HG02852 (cell line): ENCODE measurements around the gene ZNF500.

Experiments
- ATAC-seq: cut with Tn5 transposase; IDR thresholded peaks from one replicate; pipeline ENCODE4 v1.9.1; 2021; ENCODE audit warnings: mild to moderate bottlenecking, moderate library complexity; ENCODE audit not compliant: unreplicated experiment

The ZNF500 gene

DNA sequence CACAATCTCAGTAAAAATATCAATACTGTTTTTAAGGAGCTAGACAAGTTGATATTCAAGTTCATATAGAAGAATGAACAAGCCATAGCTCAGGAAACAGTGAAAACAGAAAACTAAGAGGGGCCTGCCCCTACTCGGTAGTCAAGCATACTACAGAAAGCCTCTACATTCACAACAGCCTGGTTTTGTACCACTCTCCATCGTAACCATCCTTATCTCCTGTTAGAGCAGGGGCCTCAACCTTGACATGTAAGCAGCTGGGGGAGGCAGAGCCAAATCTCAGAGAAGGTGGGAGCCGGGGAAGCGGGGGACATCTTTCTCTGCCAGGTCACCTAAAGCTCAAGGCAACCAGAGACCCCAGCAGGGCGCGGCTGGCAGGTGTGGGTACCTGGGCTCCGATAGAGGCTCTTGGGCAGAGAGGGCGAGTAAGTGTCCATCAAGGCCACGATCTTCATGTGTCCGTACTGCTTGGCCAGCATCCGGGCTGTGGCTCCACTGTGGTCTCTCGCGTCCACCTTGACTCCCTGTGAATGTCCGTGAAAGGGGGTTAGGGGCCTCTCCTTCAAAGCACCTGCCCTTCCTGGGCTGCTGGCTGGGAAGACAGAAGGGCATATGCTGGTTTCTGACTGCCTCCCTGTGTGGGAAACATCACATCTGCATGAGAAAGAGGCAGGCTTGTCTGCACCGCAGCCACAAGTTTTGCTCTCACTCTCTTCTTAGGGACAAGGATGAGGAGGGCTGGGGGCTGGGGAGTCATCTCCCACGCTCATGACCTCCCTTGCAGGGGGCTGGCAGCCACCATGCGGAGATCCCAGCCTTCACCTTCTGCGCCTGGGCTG is 53.1 kb downstream of the ZNF500 start:
- ATAC-seq, result no peak

DNA sequence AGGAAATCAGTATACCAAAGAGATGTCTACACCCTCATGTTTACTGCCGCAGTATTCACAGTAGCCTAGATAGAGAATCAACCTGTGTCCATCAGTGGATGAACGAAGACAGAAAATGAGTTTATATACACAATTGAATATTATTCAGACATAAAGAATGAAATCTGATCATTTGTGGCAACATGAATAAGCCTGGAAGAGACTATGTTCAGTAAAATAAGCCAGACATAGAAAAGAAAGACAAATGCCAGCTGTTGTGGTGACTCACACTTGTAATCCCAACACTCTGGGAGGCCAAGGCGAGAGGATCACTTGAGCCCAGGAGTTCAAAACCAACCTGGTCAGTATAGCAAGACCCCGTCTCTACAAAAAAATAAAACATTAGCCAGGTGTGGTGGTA is 57.5 kb downstream of the ZNF500 start:
- ATAC-seq, result no peak

DNA sequence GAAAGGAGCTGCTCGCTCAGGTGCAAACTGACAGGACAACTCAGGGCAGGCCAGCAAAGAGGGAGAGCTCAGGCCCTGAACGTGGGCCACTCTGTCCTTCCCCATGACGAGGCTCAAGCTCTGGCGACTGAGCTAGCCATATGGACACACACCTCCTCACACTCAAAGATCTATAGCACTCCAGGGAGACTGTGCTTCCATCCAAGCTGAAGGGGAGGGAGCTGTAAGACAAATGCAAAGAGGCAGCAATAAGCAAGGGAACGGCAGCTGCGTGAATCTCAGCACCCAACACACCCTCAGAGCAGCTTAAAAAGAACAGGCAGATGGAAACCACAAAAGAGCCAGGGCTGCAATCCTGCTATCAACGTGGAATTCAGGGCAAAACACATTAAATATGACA is 60.1 kb downstream of the ZNF500 start:
- ATAC-seq, result no peak

DNA sequence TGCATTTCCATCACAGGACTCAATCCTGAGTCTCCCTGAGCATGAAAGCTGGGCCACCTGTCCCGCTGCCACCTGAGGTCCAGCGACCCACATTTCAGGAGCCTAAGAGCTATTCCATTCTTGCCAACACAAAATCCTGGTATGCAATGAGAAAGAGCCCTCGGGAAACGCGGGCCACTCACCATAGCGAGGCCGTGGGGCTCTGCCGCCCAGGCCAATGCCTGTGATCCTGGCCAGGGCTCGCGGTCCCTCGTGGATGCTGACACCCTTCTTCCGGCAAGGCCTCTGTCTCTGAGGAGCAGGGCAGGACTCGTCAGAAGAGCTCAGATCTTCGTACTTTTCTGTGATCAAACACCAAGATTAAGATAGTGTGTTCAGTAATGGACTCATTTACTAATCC is 62.0 kb downstream of the ZNF500 start:
- ATAC-seq, result no peak

DNA sequence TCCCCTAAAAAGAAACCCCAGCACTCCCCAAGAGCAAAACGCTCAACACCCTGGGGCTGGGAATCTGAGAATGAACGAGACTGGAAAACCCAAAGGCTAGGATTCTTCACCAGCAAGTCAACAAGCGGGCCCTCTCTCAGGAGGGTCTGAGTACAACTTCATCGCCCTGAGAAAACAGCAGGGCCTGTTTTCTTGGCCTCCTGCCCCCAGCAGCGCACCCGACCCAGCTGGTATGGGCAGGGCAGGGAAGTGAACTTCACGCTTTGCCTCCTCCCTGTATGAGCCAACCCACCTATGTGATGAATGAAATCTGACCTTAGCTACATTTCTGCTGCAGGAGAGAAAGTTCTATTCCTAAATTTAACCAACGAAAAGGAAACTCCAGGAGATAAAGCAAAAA is 62.5 kb downstream of the ZNF500 start:
- ATAC-seq, result no peak

DNA sequence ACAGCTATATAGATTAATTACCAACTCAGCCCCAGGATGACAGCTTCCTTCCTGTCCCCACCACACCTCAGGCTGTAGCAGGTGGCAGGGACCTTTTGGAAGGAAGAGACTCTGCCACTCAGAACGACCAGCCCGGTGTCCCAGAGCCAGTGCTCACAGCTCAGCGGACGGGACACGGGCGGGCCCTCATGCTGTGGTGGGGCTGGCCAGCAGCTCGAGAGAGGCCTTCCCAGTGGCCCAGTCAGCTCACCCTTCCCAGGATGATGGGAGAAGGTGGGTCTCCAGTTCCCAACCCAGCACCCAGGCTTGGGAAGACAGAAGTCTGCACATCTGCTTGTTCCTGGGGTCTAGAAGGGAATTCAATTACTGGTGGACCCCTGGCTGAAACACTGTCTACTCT is 63.1 kb downstream of the ZNF500 start:
- no peak for ATAC-seq

DNA sequence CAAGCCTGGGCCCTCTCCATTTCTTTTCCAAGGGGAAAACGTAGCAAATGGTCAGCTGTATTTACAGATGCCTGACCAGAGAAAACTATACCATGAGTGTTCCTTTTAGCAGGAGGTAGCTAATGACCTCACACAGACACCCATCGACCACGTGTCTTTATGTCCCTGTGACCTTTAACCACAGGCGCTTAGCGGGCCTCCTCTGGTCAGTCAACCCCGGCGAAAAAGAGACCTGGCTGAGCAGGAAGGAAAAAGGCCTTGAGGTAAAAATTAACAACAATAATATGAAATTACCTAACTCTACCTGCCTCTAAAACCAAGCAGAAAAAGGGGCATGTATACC is 64.5 kb downstream of the ZNF500 start:
- ATAC-seq, result no peak

DNA sequence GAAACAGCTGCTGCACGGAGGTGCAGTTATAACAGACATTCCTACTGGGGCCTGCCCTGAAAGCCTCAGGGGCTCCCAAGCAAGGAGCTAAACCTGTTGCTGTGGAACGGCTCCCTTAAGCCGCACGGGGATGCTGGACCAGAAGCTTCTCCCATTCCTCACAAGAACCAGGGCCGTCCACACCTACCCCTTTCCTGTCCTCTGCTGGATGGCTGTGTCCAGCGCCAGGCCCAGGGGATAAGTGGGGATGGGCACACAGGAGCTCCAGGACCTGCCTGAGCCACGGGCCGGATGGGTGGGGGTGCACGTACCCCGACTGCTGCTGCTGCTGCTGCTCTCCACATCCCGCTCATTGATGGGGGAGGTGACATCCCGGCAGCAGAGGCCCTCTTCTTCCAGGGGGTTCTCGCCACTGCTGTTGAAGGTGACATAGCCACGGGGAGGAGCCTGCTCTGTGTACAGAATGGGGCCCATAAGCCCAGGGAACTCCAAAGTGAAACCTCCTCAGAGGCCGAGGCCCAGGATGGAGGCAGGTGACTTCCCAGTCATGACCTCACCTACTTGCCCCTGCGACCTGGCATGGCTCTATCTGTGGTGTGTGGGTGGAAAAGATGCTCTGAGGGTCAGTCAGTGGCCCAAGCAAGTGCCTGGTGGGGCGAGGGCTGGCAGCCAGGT is 65.0 kb downstream of the ZNF500 start:
- no peak for ATAC-seq

DNA sequence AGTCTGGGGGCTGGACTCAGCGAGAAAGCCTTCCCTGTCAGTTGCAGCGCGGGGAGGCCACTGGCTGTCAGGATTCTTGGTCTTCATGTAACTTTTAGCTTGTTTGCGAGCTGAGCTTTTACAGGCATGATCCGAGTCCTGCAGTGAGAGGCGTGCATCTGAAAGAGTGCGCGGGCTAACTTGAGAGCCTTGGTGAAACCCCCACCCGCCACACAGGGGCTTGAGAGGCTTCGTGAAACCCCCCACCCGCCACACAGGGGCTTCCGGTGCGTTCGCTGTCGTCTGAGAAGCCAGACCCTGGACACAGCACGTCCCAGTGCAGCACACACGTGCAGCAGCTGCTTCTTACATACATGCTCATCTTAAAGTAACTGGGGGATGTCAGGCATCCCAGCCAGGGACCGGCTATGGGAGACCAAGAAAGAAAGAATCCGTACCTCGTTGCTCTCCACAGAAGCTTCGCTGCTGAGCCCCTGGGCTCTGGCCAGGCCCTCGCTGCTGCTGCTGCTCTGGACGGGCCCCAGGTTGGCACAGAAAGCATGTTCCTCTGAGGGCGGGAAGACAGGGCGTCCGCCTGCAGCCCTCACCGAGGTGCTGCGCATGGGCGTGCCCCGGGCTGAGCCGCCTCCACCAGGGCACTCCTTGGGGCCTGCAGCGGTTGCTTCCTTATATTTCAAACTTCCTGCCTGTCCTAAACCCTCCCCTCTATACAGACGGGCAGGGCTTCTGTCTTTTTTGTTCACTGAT is 65.8 kb downstream of the ZNF500 start:
- ATAC-seq, result no peak

DNA sequence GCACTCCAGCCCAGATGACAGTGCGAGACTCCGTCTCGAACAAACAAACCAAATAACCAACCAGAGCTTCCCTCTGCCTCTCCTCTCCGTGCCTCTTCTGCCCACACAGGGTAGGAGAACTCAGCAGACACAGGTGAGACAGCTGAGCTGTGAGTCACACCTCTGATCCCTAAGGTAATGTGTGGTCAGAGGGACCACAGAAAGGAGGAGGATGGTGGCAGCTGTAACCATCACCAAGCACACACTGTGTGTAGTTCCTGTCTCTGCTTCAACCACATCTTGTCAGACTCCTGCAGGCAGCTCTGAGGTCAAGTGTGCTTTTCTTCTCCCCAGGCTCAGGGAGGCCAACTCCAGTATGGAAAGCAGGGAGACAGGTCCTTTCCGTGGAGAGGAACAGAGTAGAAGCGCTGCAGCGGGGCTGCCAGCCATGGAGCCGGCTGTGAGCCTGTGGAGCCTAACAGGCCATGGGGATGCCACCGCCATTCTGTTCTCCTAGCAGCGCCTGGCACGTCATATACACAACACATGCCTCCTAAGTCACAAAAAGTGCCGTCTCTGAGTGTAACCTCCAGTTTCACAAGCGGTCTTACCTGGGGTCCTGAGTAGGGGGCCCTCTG is 66.5 kb downstream of the ZNF500 start:
- ATAC-seq, result no peak

DNA sequence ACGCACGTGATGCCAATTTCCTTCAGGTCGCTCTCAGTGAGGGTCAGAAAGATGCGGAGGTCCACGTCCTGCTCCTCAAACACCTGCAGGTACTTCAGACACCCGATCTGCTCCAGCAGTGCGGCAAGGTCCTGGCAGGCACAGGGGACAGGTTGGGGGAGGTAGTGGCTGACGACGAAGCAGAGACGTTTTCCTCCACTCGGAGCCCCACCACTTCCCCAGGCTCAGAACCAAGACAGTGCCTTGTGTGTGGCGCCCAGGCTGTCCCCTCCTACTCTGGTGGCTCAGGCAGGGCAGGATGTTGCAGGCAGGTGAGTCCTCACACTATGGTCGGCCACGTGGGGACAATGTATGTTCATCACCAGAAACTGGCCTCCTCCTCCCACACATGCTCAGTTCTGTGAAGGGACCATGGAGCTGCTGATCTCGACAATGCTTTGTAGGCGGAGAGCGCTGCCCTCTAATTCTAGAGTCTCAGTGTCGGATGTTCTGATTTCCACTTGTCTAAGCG is 67.9 kb downstream of the ZNF500 start:
- ATAC-seq, result no peak

DNA sequence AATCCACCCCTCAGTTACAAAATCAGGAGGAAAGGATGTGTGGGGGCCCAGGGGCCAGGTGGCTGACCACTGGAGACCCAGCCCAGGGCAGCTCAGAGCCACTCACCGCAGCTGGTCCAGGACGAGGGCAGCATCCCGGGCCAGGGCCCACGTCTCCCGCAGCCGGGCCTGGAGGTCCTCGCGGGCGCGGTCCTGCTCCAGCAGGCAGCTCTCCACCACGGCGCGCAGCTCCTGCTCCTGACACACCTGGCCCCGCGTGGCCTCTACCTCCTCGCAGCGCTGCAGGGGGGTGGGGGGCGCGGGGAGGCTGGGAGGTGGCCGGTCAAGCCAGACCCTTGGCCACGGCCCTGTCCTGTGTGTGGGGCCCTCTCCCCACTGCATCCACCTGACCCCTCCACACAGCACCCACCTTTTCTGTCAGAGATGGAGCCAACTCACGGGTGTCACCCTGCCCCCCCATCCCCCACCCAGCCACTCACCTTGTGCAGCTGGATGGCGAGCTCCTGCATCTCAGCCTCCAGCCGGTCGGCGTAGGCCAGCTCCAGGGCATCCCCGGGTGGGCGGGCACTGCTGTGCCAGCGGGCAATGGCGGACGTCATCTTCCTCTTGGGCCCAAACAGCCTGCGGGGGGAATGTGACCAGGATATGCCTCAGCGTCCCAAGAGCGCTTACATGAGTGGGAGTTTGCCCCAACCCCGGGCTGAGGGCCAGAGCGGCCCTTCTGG is 68.5 kb downstream of the ZNF500 start:
- no peak for ATAC-seq
